Stimulated activated CD8-positive, alpha-beta memory T cell treated with anti-CD3 and anti-CD28 coated beads, Interleukin-4, amount 100 ng/mL, for 4 hours (primary cell): Measurements from ENCODE around the gene UQCR11.

Experiments used
- DNase-seq, 2 donors: peaks; one replicate each; pipeline ENCODE4 v3.0.0-alpha.2; 2020; ENCODE audit warnings: low read depth in 2 of 2, low spot score in 1 of 2

UQCR11 gene

GRCh38 chr19:1569997-1570396 lies 35.3 kb downstream of the UQCR11 start:
- DNase-seq = no peak

- peak; percentile 51 to 61 for DNase-seq
Observed at GRCh38 chr19:1568320-1569019, 36.8 kb downstream of the UQCR11 start, which contains the start of gene MEX3D. Gene MEX3D, minus strand, starts transcription at chr19:1568325. Its CDS starts 267 bp downstream, at chr19:1568058.

DNA sequence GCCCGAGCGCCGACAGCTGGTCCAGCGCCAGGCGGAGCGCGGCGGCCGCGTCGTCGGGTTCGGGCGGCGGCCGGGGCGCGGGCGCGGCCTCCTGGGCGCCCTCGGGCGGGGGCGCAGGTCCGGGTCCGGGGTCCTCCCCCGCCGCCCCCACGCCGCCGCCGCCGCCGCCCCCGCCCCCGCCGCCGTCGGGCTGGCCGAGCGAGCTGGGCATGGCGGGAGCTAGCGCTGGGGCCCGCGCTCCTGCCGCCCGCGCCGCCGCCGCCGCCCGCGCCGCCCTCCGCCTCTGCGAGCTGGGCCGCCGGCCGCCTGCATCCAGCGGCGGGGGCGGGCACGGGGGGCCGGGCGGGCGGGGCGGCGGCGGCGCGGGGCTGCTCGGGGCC lies 37.4 kb downstream of the UQCR11 start:
- no peak for DNase-seq

- no peak for DNase-seq
Observed at GRCh38 chr19:1567116-1567847, 38.0 kb downstream of the UQCR11 start.

DNA sequence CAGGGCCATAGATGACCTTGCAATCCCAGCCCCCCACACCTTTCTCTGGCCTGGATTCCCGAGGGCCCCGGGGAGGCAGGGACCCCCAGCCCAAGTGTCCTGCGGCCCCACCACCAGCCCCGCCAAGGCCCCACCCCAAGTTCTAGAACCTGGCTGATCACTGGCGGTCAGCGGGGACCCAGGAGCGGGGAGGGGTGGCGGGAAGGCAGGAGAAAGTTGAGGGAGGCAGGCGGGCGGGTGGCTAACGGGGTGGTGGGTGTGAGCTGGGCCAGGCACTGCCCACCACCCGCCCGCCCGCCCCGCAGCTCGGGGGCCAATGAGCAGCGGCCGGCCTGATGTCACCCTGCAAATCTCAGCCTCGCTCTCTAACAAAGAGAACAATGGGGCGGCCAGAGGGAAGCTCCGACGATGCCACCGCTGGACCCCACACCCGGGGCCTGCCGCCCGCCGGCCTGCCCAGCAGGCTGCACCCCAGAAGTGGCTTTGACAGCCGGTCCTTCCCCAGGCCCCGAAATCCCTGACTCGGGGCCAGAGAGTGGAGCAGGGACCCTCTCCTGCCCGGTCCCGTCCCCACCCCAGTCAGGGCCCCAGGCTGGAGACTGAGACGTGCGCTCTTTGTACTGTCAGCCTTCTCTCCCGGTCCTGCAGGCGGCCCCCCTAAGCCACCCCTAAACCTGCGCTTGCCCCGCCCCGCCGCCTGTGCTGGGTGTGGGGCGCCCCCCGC lies 38.7 kb downstream of the UQCR11 start:
- DNase-seq = no peak

DNA sequence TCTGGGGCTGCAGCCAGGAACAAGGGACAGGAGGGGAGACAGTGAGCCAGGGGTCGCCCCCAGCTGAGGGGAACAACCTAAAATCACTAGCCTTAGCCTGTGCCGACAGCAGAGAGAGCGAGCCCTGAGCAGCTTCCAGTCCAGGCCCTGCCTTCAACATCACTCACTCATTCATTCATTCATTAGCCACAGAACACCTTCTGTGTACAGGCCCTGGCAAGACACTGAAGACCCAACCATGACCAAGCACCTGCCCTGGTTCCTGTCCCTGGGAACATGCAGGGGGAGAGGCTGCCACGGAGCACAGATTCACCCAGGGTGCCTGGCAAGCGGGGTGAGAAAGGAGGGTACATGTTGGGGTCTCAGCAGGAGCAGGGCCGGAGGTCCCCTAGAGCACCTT lies 42.0 kb downstream of the UQCR11 start:
- no peak for DNase-seq

DNA sequence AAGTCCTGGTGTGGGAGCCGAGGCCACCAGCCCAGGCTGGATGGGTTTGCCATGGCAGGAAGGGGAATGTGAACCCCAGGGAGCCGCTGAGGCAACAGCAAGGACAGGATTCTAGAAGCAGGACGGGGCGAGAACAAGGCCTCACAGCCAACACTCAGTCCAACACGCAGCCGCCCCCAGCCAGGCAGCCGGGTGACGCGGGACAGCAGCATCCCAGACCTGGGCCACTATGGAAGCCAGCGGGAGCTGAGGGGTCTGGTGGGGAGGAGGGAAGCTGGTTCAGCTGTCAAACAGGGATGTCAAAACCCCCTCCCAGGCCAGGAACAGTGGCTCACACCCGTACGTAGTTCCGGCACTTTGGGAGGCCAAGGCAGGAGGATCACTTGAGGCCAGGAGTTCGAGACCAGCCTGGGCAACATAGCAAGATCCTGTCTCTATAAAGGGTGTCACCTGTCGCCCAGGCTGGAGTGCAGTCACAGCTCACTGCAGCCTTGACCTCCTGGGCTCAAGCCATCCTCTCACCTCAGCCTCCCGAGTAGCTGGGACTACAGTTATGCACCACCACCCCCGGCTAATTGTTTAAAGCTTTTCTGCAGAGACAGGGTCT lies 43.9 kb downstream of the UQCR11 start:
- DNase-seq = no peak

GRCh38 chr19:1560286-1560882 lies 44.9 kb downstream of the UQCR11 start:
- no peak for DNase-seq

- DNase-seq = no peak
Observed at GRCh38 chr19:1558552-1558951, 46.7 kb downstream of the UQCR11 start.

- no peak for DNase-seq
Observed at GRCh38 chr19:1556390-1557070, 48.7 kb downstream of the UQCR11 start.

DNA sequence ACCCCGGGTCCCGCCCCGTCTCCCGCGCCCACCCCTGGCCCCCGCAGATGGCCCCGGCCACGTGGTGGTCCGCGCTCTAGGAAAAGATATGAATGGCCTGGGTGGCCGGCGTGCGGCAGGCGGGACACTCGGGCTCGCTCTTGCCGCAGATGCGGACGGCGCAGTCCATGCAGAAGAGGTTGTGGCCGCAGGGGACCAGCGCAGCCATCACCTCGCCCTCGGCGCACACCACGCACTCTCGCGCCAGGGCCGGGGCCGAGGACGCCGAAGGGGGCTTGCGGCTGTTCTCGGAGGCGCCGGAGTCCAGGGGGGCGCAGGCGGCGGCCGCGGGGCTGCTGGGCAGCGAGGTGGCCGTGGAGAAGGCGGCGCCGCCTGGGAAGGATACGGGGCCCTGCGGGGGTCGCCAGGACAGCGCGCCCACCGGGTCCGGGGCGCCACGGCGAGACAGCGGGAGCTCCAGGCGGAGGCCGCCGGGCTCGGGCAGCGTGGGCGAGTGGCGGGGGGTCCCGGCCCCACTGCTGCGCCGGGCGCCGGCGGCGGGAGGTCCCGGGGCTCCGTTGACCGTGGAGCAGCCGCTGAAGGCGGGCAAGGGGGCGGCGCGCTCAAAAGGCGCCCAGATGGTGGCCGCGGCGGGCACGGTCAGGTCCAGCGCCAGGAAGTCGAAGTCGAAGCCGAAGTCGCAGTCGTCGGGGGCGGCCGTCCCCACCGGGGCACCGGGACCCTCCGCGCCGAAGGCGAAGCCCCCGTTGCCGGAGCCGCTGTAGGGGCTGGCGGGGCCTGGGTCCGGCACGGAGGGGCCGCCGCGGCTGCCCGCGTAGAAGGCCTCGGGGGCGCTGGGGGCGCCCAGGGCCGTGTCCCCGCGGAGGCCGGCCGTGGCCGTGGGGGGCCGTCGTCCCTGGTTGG lies 49.5 kb downstream of the UQCR11 start:
- DNase-seq = no peak

DNA sequence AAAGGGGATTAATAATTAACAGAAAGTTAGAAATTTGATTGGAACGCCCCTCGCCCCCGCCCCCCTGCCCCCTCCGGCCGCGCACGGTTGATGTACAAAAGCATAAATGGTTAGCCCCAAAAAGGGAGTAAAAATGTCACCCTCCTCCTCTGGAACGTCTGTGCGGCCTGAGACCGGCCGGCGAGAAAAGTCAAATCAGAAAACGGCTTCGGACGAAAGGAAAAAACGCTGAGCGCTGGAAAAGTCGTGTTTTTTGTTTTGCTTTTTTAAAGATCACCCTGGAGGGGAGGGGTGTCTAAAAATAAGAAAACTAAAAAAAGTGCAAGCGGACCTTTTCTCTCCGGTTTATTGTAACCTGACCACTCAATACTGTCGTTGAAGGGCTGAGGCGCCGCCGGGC lies 50.3 kb downstream of the UQCR11 start:
- no peak for DNase-seq

GRCh38 chr19:1553415-1553814 lies 51.8 kb downstream of the UQCR11 start:
- no peak for DNase-seq

DNA sequence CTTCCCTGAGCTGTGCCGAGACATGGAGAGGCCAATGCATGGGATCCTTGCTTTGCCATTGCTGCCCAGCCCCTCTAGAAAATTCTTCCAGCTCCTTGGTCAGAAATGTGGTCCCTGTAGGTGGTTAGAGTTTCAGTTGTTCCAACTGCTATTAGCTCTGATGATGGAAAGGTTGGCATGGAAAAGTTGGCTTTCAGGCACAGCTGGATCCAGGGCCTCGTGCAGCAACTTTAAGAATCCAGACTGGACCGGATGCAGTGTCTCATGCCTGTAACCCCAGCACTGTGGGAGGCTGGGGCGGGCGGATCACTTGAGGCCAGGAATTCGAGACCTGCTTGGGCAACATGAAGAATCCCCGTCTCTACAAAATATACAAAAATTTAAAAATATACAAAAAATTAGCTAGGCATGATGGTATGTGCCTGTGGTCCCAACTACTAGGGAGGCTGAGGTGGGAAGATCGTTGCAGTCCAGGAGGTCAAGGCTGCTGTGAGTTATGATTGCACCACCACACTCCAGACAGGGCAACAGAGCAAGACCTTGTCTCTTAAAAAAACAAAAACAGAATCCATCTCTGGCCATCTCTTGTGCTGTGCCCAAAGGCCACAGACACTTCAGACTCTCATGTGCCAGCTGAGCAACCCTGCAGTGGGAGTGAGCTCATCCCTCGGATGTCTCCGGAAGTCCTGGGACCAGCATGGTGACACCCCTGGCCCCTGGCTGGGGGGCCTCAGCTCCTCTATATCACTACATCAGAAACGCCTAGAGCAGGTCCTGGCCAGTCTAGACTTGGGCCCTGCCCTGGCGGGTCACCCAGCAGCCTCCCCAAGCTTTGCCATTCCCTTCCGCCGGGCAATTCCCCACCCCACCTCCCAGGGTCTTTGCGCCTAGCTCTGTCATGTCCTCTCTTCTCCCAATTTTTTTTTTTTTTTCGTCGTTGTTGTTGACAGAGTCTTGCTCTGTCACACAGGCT lies 53.9 kb downstream of the UQCR11 start:
- DNase-seq = no peak

GRCh38 chr19:1549332-1549945 lies 55.8 kb downstream of the UQCR11 start:
- no peak for DNase-seq
